IgD-negative memory B cell (primary cell): ENCODE measurements around the gene TRAPPC13. TPM values are rescaled to one million over a fixed set of nuclear protein-coding genes. Genes with fewer than 3 reads are reported as not detected.
"Not testable (repeated sequence)": the region's sequence is repeated elsewhere in the genome, so short reads cannot be mapped to it uniquely, and the experiment has no call there.

Experiments used
- H3K27ac Mint-ChIP-seq, 3 donors: one replicate each; pipeline ENCODE4 v1.8.0; 2020 to 2022; ENCODE audit warnings: mild to moderate bottlenecking in 3 of 3, mixed read lengths in 3 of 3, moderate library complexity in 1 of 3
- H3K27me3 Mint-ChIP-seq: one replicate; pipeline ENCODE4 v1.8.0; 2021; ENCODE audit warnings: mixed read lengths
- H3K36me3 Mint-ChIP-seq: one replicate; pipeline ENCODE4 v1.8.0; 2020; ENCODE audit warnings: mild to moderate bottlenecking, mixed read lengths
- H3K4me1 Mint-ChIP-seq, 3 donors: one replicate each; pipeline ENCODE4 v1.8.0; 2020 to 2022; ENCODE audit warnings: mixed read lengths in 3 of 3, mild to moderate bottlenecking in 1 of 3
- H3K4me3 Mint-ChIP-seq, 4 donors: one replicate each; pipeline ENCODE4 v1.8.0; 2020 to 2022; ENCODE audit warnings: mild to moderate bottlenecking in 4 of 4, mixed read lengths in 4 of 4, moderate library complexity in 3 of 4
- H3K9me3 Mint-ChIP-seq, 3 donors: one replicate each; pipeline ENCODE4 v1.8.0; 2020 to 2021; ENCODE audit warnings: mixed read lengths in 3 of 3, mild to moderate bottlenecking in 1 of 3
- polyA plus RNA-seq: library from polyadenylated mRNA; unstranded; fragments of 300-500 nt; fragmentation: Illumina TruSeq; gene quantifications from one replicate; pipeline ENCODE4 v1.2.3, GENCODE V29; 2021

TRAPPC13 gene
- polyA plus RNA-seq = 13.6 TPM

GRCh38 chr5:65624571-65625555 is at the start of gene TRAPPC13, which contains the start of gene SHLD3:
Gene TRAPPC13, plus strand, starts transcription at chr5:65625027. Its CDS starts 34 bp downstream, at chr5:65625061.
Gene SHLD3, plus strand, starts transcription at chr5:65625027. Its CDS starts 4,561 bp downstream, at chr5:65629588.
- H3K4me3 Mint-ChIP-seq = peak within 1 kb of the TSS; percentile 98 to 100 (median 98)
- no peaks in the 10 kb centered on the region for H3K9me3 Mint-ChIP-seq
- H3K27ac Mint-ChIP-seq = peak within 1 kb of the TSS; percentile 98 to 100 (median 99)
- H3K36me3 Mint-ChIP-seq = peaks cover 6% of the 10 kb centered on the region
- no peaks in the 10 kb centered on the region for H3K27me3 Mint-ChIP-seq
- peaks cover 22 to 34% (median 33%) of the 10 kb centered on the region in 3 donors for H3K4me1 Mint-ChIP-seq

- Mint-ChIP-seq H3K36me3 (peaks cover 7% of the 10 kb centered on the region), H3K27ac (no peak overlapping the region), H3K4me3 (no peak overlapping the region), H3K27me3 (no peaks in the 10 kb centered on the region), H3K4me1 (peaks cover 0 to 14% (median 3%) of the 10 kb centered on the region in 3 donors), H3K9me3 (no peaks in the 10 kb centered on the region)
Measured at GRCh38 chr5:65577141-65577540, 47.7 kb upstream of the TRAPPC13 start.

GRCh38 chr5:65588694-65589093 is 36.1 kb upstream of the TRAPPC13 start:
- Mint-ChIP-seq H3K4me3 (no peak overlapping the region), H3K36me3 (no peaks in the 10 kb centered on the region), H3K27ac (no peak overlapping the region), H3K4me1 (no peaks in the 10 kb centered on the region), H3K9me3 (no peaks in the 10 kb centered on the region), H3K27me3 (no peaks in the 10 kb centered on the region)

- H3K27me3 Mint-ChIP-seq, H3K27ac Mint-ChIP-seq: not testable (repeated sequence)
- peaks cover 25% of the 10 kb centered on the region for H3K36me3 Mint-ChIP-seq
Measured at GRCh38 chr5:65601761-65602160, 23.1 kb upstream of the TRAPPC13 start.

GRCh38 chr5:65611524-65611923 is 13.3 kb upstream of the TRAPPC13 start:
- no peaks in the 10 kb centered on the region for H3K9me3 Mint-ChIP-seq
- peaks cover 4 to 5% (median 4%) of the 10 kb centered on the region in 3 donors for H3K4me1 Mint-ChIP-seq
- H3K27ac Mint-ChIP-seq = no peak overlapping the region
- H3K27me3 Mint-ChIP-seq = no peaks in the 10 kb centered on the region
- H3K4me3 Mint-ChIP-seq = no peak overlapping the region
- H3K36me3 Mint-ChIP-seq = peaks cover 10% of the 10 kb centered on the region

More at GRCh38 chr5:65601761-65602160, 23.1 kb upstream of the TRAPPC13 start:
- H3K9me3 Mint-ChIP-seq, H3K4me1 Mint-ChIP-seq, H3K4me3 Mint-ChIP-seq: not testable (repeated sequence)

GRCh38 chr5:65612298-65612907 is 12.4 kb upstream of the TRAPPC13 start:
- peaks cover 7% of the 10 kb centered on the region for H3K36me3 Mint-ChIP-seq
- no peaks in the 10 kb centered on the region for H3K9me3 Mint-ChIP-seq

GRCh38 chr5:65620021-65620420 is 4.8 kb upstream of the TRAPPC13 start:
- Mint-ChIP-seq H3K4me3 (no peak overlapping the region), H3K27ac (peak overlapping the region in 1 of 3 donors; percentile 64), H3K4me1 (peaks cover 19 to 36% (median 23%) of the 10 kb centered on the region in 3 donors)

More at GRCh38 chr5:65612298-65612907, 12.4 kb upstream of the TRAPPC13 start:
- Mint-ChIP-seq H3K27me3 (no peaks in the 10 kb centered on the region), H3K4me3 (no peak overlapping the region), H3K4me1 (peaks cover 3 to 5% (median 4%) of the 10 kb centered on the region in 3 donors), H3K27ac (no peak overlapping the region)

GRCh38 chr5:65621961-65622360 is 2.9 kb upstream of the TRAPPC13 start:
- not testable (repeated sequence) for H3K9me3 Mint-ChIP-seq, H3K36me3 Mint-ChIP-seq, H3K27me3 Mint-ChIP-seq
- H3K27ac Mint-ChIP-seq = peak overlapping the region in 1 of 3 donors; percentile 99
- H3K4me1 Mint-ChIP-seq = peaks cover 26 to 42% (median 32%) of the 10 kb centered on the region in 3 donors
- H3K4me3 Mint-ChIP-seq = peak overlapping the region in 2 of 4 donors; percentile 18 to 98

More at GRCh38 chr5:65620021-65620420, 4.8 kb upstream of the TRAPPC13 start:
- H3K27me3 Mint-ChIP-seq = no peaks in the 10 kb centered on the region
- no peaks in the 10 kb centered on the region for H3K9me3 Mint-ChIP-seq
- H3K36me3 Mint-ChIP-seq = no peaks in the 10 kb centered on the region

GRCh38 chr5:65623482-65623881 is 1.3 kb upstream of the TRAPPC13 start:
- Mint-ChIP-seq H3K27ac (peak overlapping the region; percentile 98 to 100 (median 99)), H3K4me3 (peak overlapping the region; percentile 98 to 100 (median 98)), H3K4me1 (peaks cover 24 to 36% (median 35%) of the 10 kb centered on the region in 3 donors), H3K27me3 (no peaks in the 10 kb centered on the region), H3K36me3 (no peaks in the 10 kb centered on the region), H3K9me3 (no peaks in the 10 kb centered on the region)

GRCh38 chr5:65624025-65624570 is 729 bp upstream of the TRAPPC13 start, which contains the start of gene TRIM23:
Gene TRIM23, minus strand, starts transcription at chr5:65624333. Its CDS starts 59 bp downstream, at chr5:65624274.
- Mint-ChIP-seq H3K4me1 (peaks cover 22 to 33% (median 32%) of the 10 kb centered on the region in 3 donors), H3K4me3 (peak within 1 kb of the TSS; percentile 98 to 100 (median 98)), H3K27ac (peak within 1 kb of the TSS; percentile 98 to 100 (median 99)), H3K27me3 (no peaks in the 10 kb centered on the region), H3K36me3 (no peaks in the 10 kb centered on the region), H3K9me3 (no peaks in the 10 kb centered on the region)

- Mint-ChIP-seq H3K4me1 (peaks cover 22 to 34% (median 33%) of the 10 kb centered on the region in 3 donors), H3K27me3 (no peaks in the 10 kb centered on the region), H3K9me3 (no peaks in the 10 kb centered on the region), H3K36me3 (peaks cover 7% of the 10 kb centered on the region), H3K4me3 (peak overlapping the region; percentile 98 to 100 (median 98)), H3K27ac (peak overlapping the region; percentile 80 to 99 (median 98))
Measured at GRCh38 chr5:65625743-65626142, 916 bp downstream of the TRAPPC13 start.

- H3K27ac Mint-ChIP-seq = no peak overlapping the region
- peaks cover 2 to 11% (median 4%) of the 10 kb centered on the region in 3 donors for H3K4me1 Mint-ChIP-seq
- H3K4me3 Mint-ChIP-seq = no peak overlapping the region
- no peaks in the 10 kb centered on the region for H3K27me3 Mint-ChIP-seq
- no peaks in the 10 kb centered on the region for H3K9me3 Mint-ChIP-seq
- H3K36me3 Mint-ChIP-seq = peaks cover 9% of the 10 kb centered on the region
Measured at GRCh38 chr5:65630981-65631380, 6.2 kb downstream of the TRAPPC13 start.

GRCh38 chr5:65640240-65640639 is 15.4 kb downstream of the TRAPPC13 start:
- Mint-ChIP-seq H3K27me3 (no peaks in the 10 kb centered on the region), H3K4me1 (peaks cover 0 to 1% (median 0%) of the 10 kb centered on the region in 3 donors), H3K27ac (no peak overlapping the region), H3K4me3 (no peak overlapping the region), H3K9me3 (no peaks in the 10 kb centered on the region), H3K36me3 (peaks cover 11% of the 10 kb centered on the region)

GRCh38 chr5:65646938-65647337 is 22.1 kb downstream of the TRAPPC13 start:
- no peaks in the 10 kb centered on the region for H3K9me3 Mint-ChIP-seq
- no peak overlapping the region for H3K4me3 Mint-ChIP-seq
- no peak overlapping the region for H3K27ac Mint-ChIP-seq
- no peaks in the 10 kb centered on the region for H3K27me3 Mint-ChIP-seq
- H3K36me3 Mint-ChIP-seq = peaks cover 2% of the 10 kb centered on the region
- H3K4me1 Mint-ChIP-seq = peaks cover 0 to 4% (median 1%) of the 10 kb centered on the region in 3 donors
